Brain microvascular endothelial cell (primary cell): ENCODE measurements around the gene TFEB.

Experiments
- DNase-seq: peaks from one replicate; pipeline ENCODE4 v3.0.0-alpha.2; 2020
- H3K27ac ChIP-seq: fragments of 250-450 bp; sonication (Bioruptor Pico); 2 replicates; pipeline ENCODE4 v1.5.1; 2020; ENCODE audit warnings: mild to moderate bottlenecking, moderate library complexity
- H3K27me3 ChIP-seq: fragments of 250-450 bp; sonication (Bioruptor Pico); replicated peaks from 2 replicates; pipeline ENCODE4 v1.5.1; 2020; ENCODE audit warnings: mild to moderate bottlenecking
- H3K36me3 ChIP-seq: fragments of 250-450 bp; sonication (Bioruptor Pico); replicated peaks from 2 replicates; pipeline ENCODE4 v1.5.1; 2020; ENCODE audit warnings: mild to moderate bottlenecking
- H3K4me3 ChIP-seq: 2 replicates; pipeline ENCODE4 v1.5.1; 2011; ENCODE audit warnings: low read depth, mild to moderate bottlenecking, control low read depth, low read length, moderate library complexity
- in situ Hi-C: cut with HindIII; loops from 2 replicates; pipeline ENCODE4 v1.10.0; 2017; ENCODE audit warnings: low sequenced_read_pairs, low pct_ligation_motif_present
- TF ChIP-seq, protein P1 (sequence below): IDR thresholded peaks from 2 replicates; pipeline ENCODE4 v1.5.1; 2011; ENCODE audit warnings: low read depth, mild to moderate bottlenecking, moderate library complexity, low read length, control low read depth, inconsistent platforms; ENCODE audit errors: missing control alignments

TFEB gene

DNA sequence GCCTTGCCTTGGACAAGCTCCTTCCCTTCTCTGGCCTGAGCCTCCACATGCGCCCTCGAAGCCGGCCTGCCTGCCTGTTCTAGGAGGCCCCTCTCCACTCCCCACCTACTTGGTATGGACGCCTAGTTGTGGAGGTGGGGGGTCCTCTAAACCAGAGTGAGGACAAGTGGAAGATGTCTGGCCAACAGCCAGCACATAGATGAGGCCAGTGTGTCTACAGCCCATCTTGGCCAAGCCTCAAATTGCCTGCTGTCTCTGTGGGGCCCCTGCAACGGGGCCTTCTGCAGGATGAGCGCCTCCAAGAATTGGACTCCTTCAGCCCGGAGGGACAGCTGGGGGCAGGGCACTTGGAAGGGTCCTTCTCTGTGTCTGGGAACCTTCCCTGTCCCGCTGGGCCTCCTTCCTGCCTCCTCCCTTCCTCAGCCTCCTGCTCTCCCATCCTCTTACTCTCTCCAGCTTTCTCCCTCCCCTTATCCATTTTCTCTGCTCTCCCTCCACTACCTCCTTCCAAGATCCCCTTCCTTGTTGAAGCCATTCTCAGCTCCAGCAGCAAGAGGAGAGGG lies 95.5 kb downstream of the TFEB start:
- Histone ChIP-seq H3K27ac (no peak overlapping the region), H3K4me3 (peak overlapping the region; percentile 68), H3K36me3 (no peaks in the 10 kb centered on the region), H3K27me3 (no peaks in the 10 kb centered on the region)
- in situ Hi-C loops = no loop called here
- no peak for DNase-seq
- TF ChIP-seq, protein P1, sequence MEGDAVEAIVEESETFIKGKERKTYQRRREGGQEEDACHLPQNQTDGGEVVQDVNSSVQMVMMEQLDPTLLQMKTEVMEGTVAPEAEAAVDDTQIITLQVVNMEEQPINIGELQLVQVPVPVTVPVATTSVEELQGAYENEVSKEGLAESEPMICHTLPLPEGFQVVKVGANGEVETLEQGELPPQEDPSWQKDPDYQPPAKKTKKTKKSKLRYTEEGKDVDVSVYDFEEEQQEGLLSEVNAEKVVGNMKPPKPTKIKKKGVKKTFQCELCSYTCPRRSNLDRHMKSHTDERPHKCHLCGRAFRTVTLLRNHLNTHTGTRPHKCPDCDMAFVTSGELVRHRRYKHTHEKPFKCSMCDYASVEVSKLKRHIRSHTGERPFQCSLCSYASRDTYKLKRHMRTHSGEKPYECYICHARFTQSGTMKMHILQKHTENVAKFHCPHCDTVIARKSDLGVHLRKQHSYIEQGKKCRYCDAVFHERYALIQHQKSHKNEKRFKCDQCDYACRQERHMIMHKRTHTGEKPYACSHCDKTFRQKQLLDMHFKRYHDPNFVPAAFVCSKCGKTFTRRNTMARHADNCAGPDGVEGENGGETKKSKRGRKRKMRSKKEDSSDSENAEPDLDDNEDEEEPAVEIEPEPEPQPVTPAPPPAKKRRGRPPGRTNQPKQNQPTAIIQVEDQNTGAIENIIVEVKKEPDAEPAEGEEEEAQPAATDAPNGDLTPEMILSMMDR = no peak

DNA sequence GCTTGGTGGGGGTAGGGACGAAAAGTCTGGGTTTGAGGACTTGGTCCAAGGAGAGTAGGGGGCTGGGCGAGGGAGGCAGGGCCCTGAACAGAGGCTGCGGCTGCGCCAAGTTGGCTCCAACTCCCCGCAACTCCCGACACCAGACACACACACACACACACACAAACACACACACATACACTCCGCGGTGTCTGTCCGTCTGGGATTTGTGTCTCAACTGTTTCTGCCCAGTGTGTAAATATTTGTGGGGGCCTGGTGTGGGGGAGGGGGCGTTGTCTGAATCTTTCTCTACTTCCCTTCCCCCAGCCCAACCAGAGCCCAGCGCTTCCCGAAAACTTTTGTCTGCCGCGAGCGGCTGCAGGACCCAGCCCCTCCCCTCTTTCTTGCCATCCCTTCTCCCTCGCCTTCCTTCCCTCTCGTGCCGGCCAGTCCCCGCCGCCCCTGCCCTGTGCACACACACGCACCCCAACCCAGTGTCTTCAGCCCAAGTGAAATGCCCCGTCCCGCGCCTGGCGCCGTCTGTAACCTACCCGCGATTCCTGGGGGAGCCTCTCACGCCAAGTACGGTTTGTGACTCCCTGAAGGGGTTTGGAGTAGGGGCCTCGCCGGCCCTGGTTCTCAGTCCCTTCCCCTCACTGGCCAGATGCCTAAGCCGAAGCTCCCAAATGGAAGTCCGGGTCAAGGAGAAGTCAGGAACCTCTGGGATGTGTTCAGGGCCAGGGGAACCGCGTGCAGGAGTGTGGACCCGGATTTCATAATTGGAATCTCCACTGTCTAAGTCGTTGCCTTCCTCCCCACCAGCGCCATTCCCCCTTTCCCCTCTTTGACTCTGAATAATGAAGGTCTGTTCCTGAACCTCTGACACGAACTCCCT lies 96.2 kb downstream of the TFEB start:
- H3K27ac ChIP-seq = no peak overlapping the region
- no peaks in the 10 kb centered on the region for H3K36me3 ChIP-seq
- H3K4me3 ChIP-seq = peak overlapping the region; percentile 68
- no peaks in the 10 kb centered on the region for H3K27me3 ChIP-seq
- TF ChIP-seq, protein P1 = no peak
- in situ Hi-C loops = no loop called here
- DNase-seq = peak; percentile 41

DNA sequence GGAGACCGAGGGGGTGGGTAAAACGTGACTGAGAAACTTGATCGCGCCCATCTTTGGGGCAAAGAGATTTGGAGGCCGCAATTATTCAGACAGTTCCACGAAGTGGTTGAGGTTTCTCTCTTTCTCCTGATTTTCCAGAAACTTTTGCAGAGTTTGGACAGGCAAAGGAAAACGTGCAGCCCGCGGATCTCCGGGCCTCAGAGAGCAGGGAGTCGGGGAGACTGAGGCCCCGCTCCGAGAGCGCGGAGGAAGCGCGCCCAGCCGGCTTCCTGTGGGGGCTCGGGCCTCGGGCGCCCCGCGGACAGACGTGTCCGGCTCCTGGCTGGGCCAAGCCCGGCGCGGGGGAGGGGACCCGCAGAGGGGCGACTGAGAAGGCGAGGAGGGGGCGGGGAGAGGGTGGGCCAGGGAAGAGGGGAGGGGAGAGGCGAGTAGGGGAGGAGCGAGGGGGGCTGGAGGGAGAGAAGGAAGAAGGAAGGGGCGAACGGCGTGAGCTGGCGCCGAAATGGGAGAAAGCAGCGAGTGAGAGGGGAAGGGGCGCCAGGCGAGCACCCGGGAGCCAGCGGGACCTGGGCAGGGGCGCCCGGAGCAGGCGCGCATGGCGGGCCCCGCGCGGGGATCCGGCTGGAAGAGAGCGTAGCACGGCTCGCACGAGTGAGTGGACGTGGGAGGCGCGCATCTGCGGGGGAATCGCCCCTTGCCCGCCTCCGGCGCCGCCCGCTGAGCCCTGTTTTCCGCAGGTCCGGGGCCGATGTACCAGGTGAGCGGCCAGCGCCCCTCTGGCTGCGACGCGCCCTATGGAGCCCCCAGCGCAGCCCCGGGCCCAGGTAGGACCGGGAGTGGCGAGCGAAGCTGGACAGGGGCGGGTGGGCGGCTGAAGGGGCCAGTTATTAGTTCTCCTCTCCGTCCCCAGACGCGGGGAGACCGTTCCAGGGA lies 97.1 kb downstream of the TFEB start, which contains the start of gene MDFI:
Gene MDFI (plus strand): TSS at position 467 of the 933 bp plus-strand sequence. CDS start 282 bp downstream, at position 749.
- Histone ChIP-seq H3K36me3 (no peaks in the 10 kb centered on the region), H3K27ac (no peak within 1 kb of the TSS), H3K4me3 (peak within 1 kb of the TSS; percentile 68), H3K27me3 (no peaks in the 10 kb centered on the region)
- DNase-seq = no peak
- TF ChIP-seq, protein P1 = no peak
- in situ Hi-C loops = no loop called here

DNA sequence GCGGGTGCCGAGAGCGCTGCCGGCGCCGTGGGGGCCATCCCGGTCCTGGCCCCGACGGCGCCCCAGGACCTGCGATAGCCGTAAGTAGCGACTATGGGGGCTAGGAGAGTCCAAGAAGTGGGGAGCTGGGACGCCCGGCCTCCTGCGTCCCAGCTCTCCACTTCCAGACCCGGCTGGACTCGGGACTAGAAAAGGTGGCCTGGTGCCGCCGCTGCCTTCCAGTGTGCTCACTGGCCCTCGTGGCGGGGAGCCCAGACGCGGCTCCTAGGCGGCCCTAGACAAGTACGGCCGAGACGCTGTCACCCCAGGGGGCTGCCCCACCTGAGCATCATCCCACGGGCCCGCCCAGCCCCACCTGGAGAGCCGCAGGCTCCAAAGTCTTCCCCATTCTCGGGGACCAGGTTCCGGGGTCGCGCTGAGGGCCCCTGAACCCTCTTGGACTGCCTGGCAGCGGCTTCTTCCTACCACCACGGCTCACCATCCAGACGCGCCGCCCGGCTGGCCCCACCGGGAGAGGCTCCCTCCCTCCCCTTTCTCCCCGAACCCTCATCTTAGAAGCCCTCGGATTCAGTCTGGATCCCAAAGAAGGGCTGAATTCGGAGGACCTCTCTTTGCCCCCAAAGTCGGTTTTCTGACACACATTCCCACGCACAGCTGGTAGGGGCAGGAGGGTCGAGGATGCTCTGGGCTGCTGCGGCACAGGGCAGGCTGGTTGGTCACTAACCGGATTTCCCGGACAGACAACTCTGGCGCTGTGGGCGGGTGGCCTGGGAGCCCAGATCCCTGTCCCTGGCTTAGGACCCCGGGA lies 98.0 kb downstream of the TFEB start:
- Histone ChIP-seq H3K4me3 (peak overlapping the region; percentile 68), H3K27me3 (no peaks in the 10 kb centered on the region), H3K36me3 (no peaks in the 10 kb centered on the region), H3K27ac (no peak overlapping the region)
- TF ChIP-seq, protein P1 = no peak
- DNase-seq = no peak
- in situ Hi-C loops = no loop called here

DNA sequence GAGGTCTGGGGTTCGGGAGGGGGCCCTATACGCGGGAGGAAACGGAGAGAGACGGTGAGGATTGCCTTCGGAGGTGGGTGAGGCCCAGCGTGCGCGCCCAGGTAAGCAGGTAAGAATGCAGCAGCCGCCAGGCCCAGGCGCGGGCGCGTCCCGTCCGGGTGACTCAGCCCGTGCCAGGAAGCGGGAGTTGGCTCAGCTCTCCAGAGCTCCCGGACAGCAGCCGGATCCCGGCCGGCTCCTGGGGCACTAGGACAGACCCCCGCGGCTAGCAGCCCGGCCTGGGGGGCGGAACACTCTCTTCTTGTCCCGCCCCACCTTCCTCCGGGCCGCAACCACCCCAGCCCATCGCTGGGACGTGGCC lies 98.6 kb downstream of the TFEB start:
- no peak for DNase-seq
- Histone ChIP-seq H3K27ac (no peak overlapping the region), H3K27me3 (no peaks in the 10 kb centered on the region), H3K36me3 (no peaks in the 10 kb centered on the region), H3K4me3 (peak overlapping the region; percentile 68)
- TF ChIP-seq, protein P1 = no peak
- in situ Hi-C loops = no loop called here
